IMR-90 (cell line): ENCODE measurements around the gene AOPEP. TPM values are rescaled to one million over a fixed set of nuclear protein-coding genes. Genes with fewer than 3 reads are reported as not detected.

Experiments used
- ATAC-seq: fragments of 200-7000 bp; cut with Tn5 transposase; 2 replicates; pipeline ENCODE4 v1.9.1; 2020; ENCODE audit warnings: low read depth, mild to moderate bottlenecking, moderate library complexity
- BruUV-seq: library from RNA; stranded (reverse); fragments of 400-500 nt; replicated peaks from 2 replicates; lab custom pipeline; 2021; lab: Mats Ljungman, UMichigan
- CTCF ChIA-PET: fragments of 300-600 bp; formaldehyde crosslinking; extraction: SDS; loops from one replicate; lab custom pipeline; 2021; ENCODE audit warnings: antibody characterized with exemption; lab: Yijun Ruan, JAX
- POLR2A ChIA-PET: fragments of 300-600 bp; sonication (Branson Sonifier 250); formaldehyde crosslinking; loops from one replicate; lab custom pipeline; 2022; ENCODE audit warnings: antibody characterized with exemption; ENCODE audit not compliant: unreplicated experiment; lab: Charles Lee
- DNase-seq: peaks from one replicate; pipeline ENCODE4 v3.0.0; 2013
- H2AFZ ChIP-seq: replicated peaks from 2 replicates; pipeline ENCODE3; 2013; ENCODE audit warnings: low read length, mild to moderate bottlenecking; ENCODE audit not compliant: poor library complexity
- H2AK5ac ChIP-seq: 2 replicates; pipeline ENCODE4 v1.6.1; 2013; ENCODE audit warnings: low read depth, low read length, inconsistent platforms
- H2AK9ac ChIP-seq: replicated peaks from 2 replicates; pipeline ENCODE3; 2013; ENCODE audit warnings: mild to moderate bottlenecking, low read depth, low read length, moderate library complexity; ENCODE audit not compliant: poor library complexity
- H2BK120ac ChIP-seq: 2 replicates; pipeline ENCODE4 v1.6.1; 2013; ENCODE audit warnings: low read depth, low read length, inconsistent platforms
- H2BK15ac ChIP-seq: 3 replicates; pipeline ENCODE4 v1.6.1; 2013; ENCODE audit warnings: low read depth, low read length, inconsistent platforms
- H2BK20ac ChIP-seq: 2 replicates; pipeline ENCODE4 v1.6.1; 2013; ENCODE audit warnings: low read depth, mild to moderate bottlenecking, inconsistent platforms, low read length, moderate library complexity
- H2BK5ac ChIP-seq: 2 replicates; pipeline ENCODE4 v1.6.1; 2013; ENCODE audit warnings: mild to moderate bottlenecking, low read depth, low read length, inconsistent platforms; ENCODE audit not compliant: poor library complexity, severe bottlenecking
- H3K14ac ChIP-seq: replicated peaks from 2 replicates; pipeline ENCODE4 v1.6.1; 2013; ENCODE audit warnings: low read depth, low read length, inconsistent platforms
- H3K18ac ChIP-seq: 2 replicates; pipeline ENCODE4 v1.6.1; 2013; ENCODE audit warnings: low read depth, low read length, control low read depth
- H3K23ac ChIP-seq: 2 replicates; pipeline ENCODE4 v1.6.1; 2013; ENCODE audit warnings: low read depth, low read length, inconsistent platforms
- H3K27ac ChIP-seq: 2 replicates; pipeline ENCODE4 v1.5.1; 2013; ENCODE audit warnings: mild to moderate bottlenecking, control low read depth, low read length; ENCODE audit not compliant: insufficient read depth
- H3K27me3 ChIP-seq: 2 replicates; pipeline ENCODE4 v1.6.1; 2013; ENCODE audit warnings: low read length; ENCODE audit not compliant: control insufficient read depth, insufficient read depth
- H3K36me3 ChIP-seq: 2 replicates; pipeline ENCODE4 v1.6.1; 2013; ENCODE audit warnings: low read length, mixed read lengths; ENCODE audit not compliant: control insufficient read depth, insufficient read depth
- H3K4ac ChIP-seq: 2 replicates; pipeline ENCODE4 v1.6.1; 2013; ENCODE audit warnings: low read depth, low read length, inconsistent platforms
- H3K4me1 ChIP-seq: 2 replicates; pipeline ENCODE4 v1.6.1; 2013; ENCODE audit warnings: low read length, mixed read lengths; ENCODE audit not compliant: control insufficient read depth, insufficient read depth
- H3K4me2 ChIP-seq: 2 replicates; pipeline ENCODE4 v1.6.1; 2013; ENCODE audit warnings: low read depth, mild to moderate bottlenecking, control low read depth, low read length, moderate library complexity
- H3K4me3 ChIP-seq: 2 replicates; pipeline ENCODE4 v1.5.1; 2013; ENCODE audit warnings: low read depth, mild to moderate bottlenecking, control low read depth, low read length, moderate library complexity; ENCODE audit not compliant: insufficient read depth
- H3K56ac ChIP-seq: 2 replicates; pipeline ENCODE4 v1.6.1; 2013; ENCODE audit warnings: low read length, inconsistent platforms; ENCODE audit not compliant: insufficient read depth; ENCODE audit errors: extremely low read depth
- H3K79me1 ChIP-seq, 2 experiments: 2 replicates each; pipeline ENCODE4 v1.6.1; 2013; ENCODE audit warnings: low read length in 2 of 2, inconsistent platforms in 1 of 2, low read depth in 1 of 2
- H3K9ac ChIP-seq: 2 replicates; pipeline ENCODE4 v1.6.1; 2013; ENCODE audit warnings: low read depth, low read length, control low read depth
- H3K9me1 ChIP-seq: 2 replicates; pipeline ENCODE4 v1.6.1; 2013; ENCODE audit warnings: low read length, inconsistent platforms; ENCODE audit not compliant: insufficient read depth
- H3K9me3 ChIP-seq: 2 replicates; pipeline ENCODE4 v1.6.1; 2013; ENCODE audit warnings: low read length; ENCODE audit not compliant: control insufficient read depth, insufficient read depth
- H4K20me1 ChIP-seq: 2 replicates; pipeline ENCODE4 v1.6.1; 2013; ENCODE audit warnings: low read length, inconsistent platforms; ENCODE audit not compliant: insufficient read depth
- H4K5ac ChIP-seq: 2 replicates; pipeline ENCODE4 v1.6.1; 2013; ENCODE audit warnings: mild to moderate bottlenecking, low read depth, low read length, control low read depth
- H4K8ac ChIP-seq, 2 experiments: 2 replicates each; pipeline ENCODE4 v1.6.1; 2013; ENCODE audit warnings: low read depth in 2 of 2, low read length in 2 of 2, control low read depth in 1 of 2, inconsistent platforms in 1 of 2
- H4K91ac ChIP-seq: 2 replicates; pipeline ENCODE4 v1.6.1; 2013; ENCODE audit warnings: low read depth, low read length, inconsistent platforms; ENCODE audit not compliant: insufficient read depth
- BHLHE40 ChIP-seq: fragments of 150-350 bp; IDR thresholded peaks from 2 replicates; pipeline ENCODE4 v1.6.1; 2016; ENCODE audit warnings: mild to moderate bottlenecking, low read depth, low read length
- CEBPB ChIP-seq: IDR thresholded peaks from 2 replicates; pipeline ENCODE4 v1.6.1; 2012; ENCODE audit warnings: low read depth, low read length, improper control_type of control experiment
- CHD1 ChIP-seq: IDR thresholded peaks from 2 replicates; pipeline ENCODE4 v1.6.1; 2012; ENCODE audit warnings: low read depth, low read length, improper control_type of control experiment
- CTCF ChIP-seq: conservative IDR thresholded peaks from 2 replicates; pipeline ENCODE4 v1.5.1; 2012; ENCODE audit warnings: mild to moderate bottlenecking, low read depth, low read length, improper control_type of control experiment
- ELK1 ChIP-seq: fragments of 150-350 bp; IDR thresholded peaks from 2 replicates; pipeline ENCODE4 v1.6.1; 2016; ENCODE audit warnings: low read depth, mild to moderate bottlenecking, low read length, moderate library complexity, borderline replicate concordance
- FOS ChIP-seq: fragments of 150-350 bp; IDR thresholded peaks from 2 replicates; pipeline ENCODE4 v1.6.1; 2016; ENCODE audit warnings: low read depth, low read length
- MAFK ChIP-seq: IDR thresholded peaks from 2 replicates; pipeline ENCODE4 v1.6.1; 2012; ENCODE audit warnings: low read depth, low read length, improper control_type of control experiment
- MAZ ChIP-seq: IDR thresholded peaks from 2 replicates; pipeline ENCODE4 v1.6.1; 2012; ENCODE audit warnings: low read depth, mild to moderate bottlenecking, low read length, improper control_type of control experiment, moderate library complexity, borderline replicate concordance
- MXI1 ChIP-seq: IDR thresholded peaks from 2 replicates; pipeline ENCODE4 v1.6.1; 2012; ENCODE audit warnings: low read depth, mild to moderate bottlenecking, low read length, moderate library complexity, borderline replicate concordance
- NFE2L2 ChIP-seq: fragments of 150-350 bp; IDR thresholded peaks from 2 replicates; pipeline ENCODE4 v1.6.1; 2016; ENCODE audit warnings: low read depth, mild to moderate bottlenecking, low read length
- POLR2A ChIP-seq: IDR thresholded peaks from 2 replicates; pipeline ENCODE4 v1.6.1; 2012; ENCODE audit warnings: mild to moderate bottlenecking, low read depth, low read length
- RAD21 ChIP-seq: IDR thresholded peaks from 2 replicates; pipeline ENCODE4 v1.6.1; 2012; ENCODE audit warnings: low read length, improper control_type of control experiment
- RCOR1 ChIP-seq: IDR thresholded peaks from 2 replicates; pipeline ENCODE4 v1.6.1; 2012; ENCODE audit warnings: mild to moderate bottlenecking, low read length, improper control_type of control experiment; ENCODE audit not compliant: insufficient replicate concordance
- RFX5 ChIP-seq: IDR thresholded peaks from 2 replicates; pipeline ENCODE4 v1.8.0; 2012; ENCODE audit warnings: low read depth, mild to moderate bottlenecking, low read length, moderate library complexity
- SMC3 ChIP-seq: fragments of 150-350 bp; IDR thresholded peaks from 2 replicates; pipeline ENCODE4 v1.6.1; 2016; ENCODE audit warnings: low read depth, mild to moderate bottlenecking, antibody characterized with exemption, low read length, moderate library complexity
- USF2 ChIP-seq: fragments of 150-350 bp; IDR thresholded peaks from 2 replicates; pipeline ENCODE4 v1.6.1; 2017; ENCODE audit warnings: mild to moderate bottlenecking, antibody characterized with exemption, low read length, low read depth
- WGBS, 2 experiments: methylation state at CpG; one replicate each; pipeline versions ENCODE4 v1.1.5 to v1.1.7; 2013; ENCODE audit warnings: missing lambda C conversion rate in 2 of 2; ENCODE audit not compliant: insufficient read length in 1 of 2; ENCODE audit errors: extremely low coverage in 2 of 2; 5-methylcytosine and 5-hydroxymethylcytosine counted together
- dilution Hi-C: fragments of 300-500 bp; cut with HindIII; formaldehyde crosslinking; loops from one replicate; pipeline ENCODE4 v1.14.3; 2018; ENCODE audit warnings: low sequenced_read_pairs; ENCODE audit not compliant: unreplicated experiment
- in situ Hi-C: fragments of 300-500 bp; cut with MboI; formaldehyde crosslinking; loops from 3 replicates; pipeline ENCODE4 v1.14.3; 2019; ENCODE audit warnings: low sequenced_read_pairs, inconsistent platforms, mixed read lengths
- intact Hi-C: fragments of 100-400 bp; cut with micrococcal nuclease; formaldehyde crosslinking; loops from 2 replicates; pipeline ENCODE4 v1.10.0; 2022
- polyA plus RNA-seq, 3 experiments: library from polyadenylated mRNA; depleted of rRNA; stranded (reverse); fragments of >200 nt; gene quantifications; 2 replicates each; pipeline ENCODE4 v1.2.3, GENCODE V29; 2012; ENCODE audit warnings: low replicate concordance in 1 of 3
- total RNA-seq: library from RNA; depleted of rRNA; stranded (reverse); fragments of >200 nt; gene quantifications from 2 replicates; pipeline ENCODE4 v1.2.3, GENCODE V29; 2012

The AOPEP gene
- total and polyA plus RNA-seq, 2 of the 4 experiments (the other 2 are of a cell fraction), result 34.9 to 38.7 TPM

- POLR2A ChIA-PET, result no interaction called here
- intact Hi-C loops, result no loop called here
Observed at GRCh38 chr9:95067057-95067456, 340.6 kb downstream of the AOPEP start.

More at GRCh38 chr9:95067057-95067456, 340.6 kb downstream of the AOPEP start:
- CTCF ChIA-PET, result interaction anchor here (0.6 kb wide), 1 partner anchor 1110 kb away, joined by 3 read pairs; no protein-coding TSS in a partner anchor
- Histone ChIP-seq H3K4ac (peak overlapping the region; percentile 16; the same call in 1 of the 2 replicates), H3K23ac (peak overlapping the region; percentile 20; the same call in 1 of the 2 replicates), H3K27ac (peak overlapping the region; percentile 21; the same call in 1 of the 2 replicates), H4K91ac (no peak overlapping the region), H2AK5ac (peak overlapping the region; percentile 26; the same call in 1 of the 2 replicates), H3K4me2 (peak overlapping the region; percentile 17; the same call in 1 of the 2 replicates), H3K4me1 (peaks cover 21% of the 10 kb centered on the region), H2BK120ac (no peak overlapping the region), H3K9ac (no peak overlapping the region), H4K5ac (no peak overlapping the region; the same call in 1 of the 2 replicates), H2AFZ (no peak overlapping the region), H2BK5ac (peak overlapping the region; percentile 38), H3K9me3 (no peaks in the 10 kb centered on the region), H2AK9ac (no peak overlapping the region), H2BK15ac (no peak overlapping the region), H4K20me1 (peaks cover 80% of the 10 kb centered on the region), H3K14ac (0 out of 2 replicates have a peak overlapping the region, but pooled peaks have one; percentile 19), H3K79me1 (peaks cover 16 to 86% of the 10 kb centered on the region in 2 experiments), H3K36me3 (peaks cover 58% of the 10 kb centered on the region), H3K4me3 (no peak overlapping the region), H2BK20ac (no peak overlapping the region), H3K27me3 (no peaks in the 10 kb centered on the region), H4K8ac (no peak overlapping the region; a peak in 1 of 4 replicates), H3K18ac (no peak overlapping the region), H3K56ac (no peak overlapping the region), H3K9me1 (peaks cover 30% of the 10 kb centered on the region)
- BruUV-seq, result no TSS peak
- ATAC-seq (no peak), DNase-seq (no peak)
- in situ Hi-C loops, result no loop called here
- dilution Hi-C loops, result no loop called here
- 100% methylated on average over 3 of the region's 6 CpGs; no CpG with 5 or more reads in 1 of the 2 experiments for WGBS, 2 experiments
- no peak for TF ChIP-seq MAFK
- TF ChIP-seq CHD1, result no peak
- TF ChIP-seq ELK1, result no peak
- TF ChIP-seq CEBPB, result no peak
- TF ChIP-seq CTCF, result no peak
- TF ChIP-seq NFE2L2, result no peak
- TF ChIP-seq RCOR1, result no peak
- no peak for TF ChIP-seq MXI1
- no peak for TF ChIP-seq FOS
- TF ChIP-seq RAD21, result no peak
- no peak for TF ChIP-seq USF2
- no peak for TF ChIP-seq POLR2A
- no peak for TF ChIP-seq SMC3
- no peak for TF ChIP-seq MAZ
- no peak for TF ChIP-seq RFX5
- TF ChIP-seq BHLHE40, result no peak
